ENCODE results near the gene GRIK4. TPM values are rescaled to one million over a fixed set of nuclear protein-coding genes. Genes with fewer than 3 reads are reported as not detected.
"Not testable (repeated sequence)": the region's sequence is repeated elsewhere in the genome, so short reads cannot be mapped to it uniquely, and the experiment has no call there.

GRIK4 gene
- total and polyA plus RNA-seq, 11 donors: 0.04 to 0.45 (median 0.12) TPM; not detected in 6

DNA sequence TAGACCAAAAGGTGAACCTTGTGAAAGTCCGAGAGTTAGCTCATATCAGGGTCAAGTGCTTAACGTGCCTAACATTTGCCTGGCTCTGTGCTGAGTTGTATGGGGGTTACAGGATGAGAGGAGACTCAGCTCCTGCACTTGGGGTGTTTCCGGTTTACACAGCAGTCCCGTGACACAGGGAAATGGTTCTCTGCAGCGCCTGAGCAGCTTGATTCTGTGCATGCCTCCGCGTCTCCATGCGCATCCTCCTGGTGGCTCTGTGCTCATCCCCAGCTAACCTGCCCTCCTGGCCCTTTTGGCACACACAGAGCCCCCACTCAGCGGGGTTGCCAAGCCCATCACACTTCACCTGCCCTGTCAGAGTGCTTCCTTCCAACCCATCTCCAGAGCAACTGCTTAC is 274.0 kb downstream of the GRIK4 start:
- Histone ChIP-seq H3K4me1 (no peaks in the 10 kb centered on the region), H3K36me3 (no peaks in the 10 kb centered on the region), H3K27me3 (peaks cover 0 to 55% (median 13%) of the 10 kb centered on the region in 9 donors), H3K9me3 (no peaks in the 10 kb centered on the region), H3K4me3 (no peak overlapping the region), H3K27ac (no peak overlapping the region)
- ATAC-seq (no peak), DNase-seq (no peak)
- intact Hi-C loops (cut with DNase I): no loop called here
- WGBS, 4 donors: 72 to 79% (median 75%) methylated on average over 9 of the region's 9 CpGs
- TF ChIP-seq, protein P1, sequence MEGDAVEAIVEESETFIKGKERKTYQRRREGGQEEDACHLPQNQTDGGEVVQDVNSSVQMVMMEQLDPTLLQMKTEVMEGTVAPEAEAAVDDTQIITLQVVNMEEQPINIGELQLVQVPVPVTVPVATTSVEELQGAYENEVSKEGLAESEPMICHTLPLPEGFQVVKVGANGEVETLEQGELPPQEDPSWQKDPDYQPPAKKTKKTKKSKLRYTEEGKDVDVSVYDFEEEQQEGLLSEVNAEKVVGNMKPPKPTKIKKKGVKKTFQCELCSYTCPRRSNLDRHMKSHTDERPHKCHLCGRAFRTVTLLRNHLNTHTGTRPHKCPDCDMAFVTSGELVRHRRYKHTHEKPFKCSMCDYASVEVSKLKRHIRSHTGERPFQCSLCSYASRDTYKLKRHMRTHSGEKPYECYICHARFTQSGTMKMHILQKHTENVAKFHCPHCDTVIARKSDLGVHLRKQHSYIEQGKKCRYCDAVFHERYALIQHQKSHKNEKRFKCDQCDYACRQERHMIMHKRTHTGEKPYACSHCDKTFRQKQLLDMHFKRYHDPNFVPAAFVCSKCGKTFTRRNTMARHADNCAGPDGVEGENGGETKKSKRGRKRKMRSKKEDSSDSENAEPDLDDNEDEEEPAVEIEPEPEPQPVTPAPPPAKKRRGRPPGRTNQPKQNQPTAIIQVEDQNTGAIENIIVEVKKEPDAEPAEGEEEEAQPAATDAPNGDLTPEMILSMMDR (IDR thresholded peaks at IDR 0.05): no peak
- TF ChIP-seq POLR2A (IDR thresholded peaks at IDR 0.05): no peak

DNA sequence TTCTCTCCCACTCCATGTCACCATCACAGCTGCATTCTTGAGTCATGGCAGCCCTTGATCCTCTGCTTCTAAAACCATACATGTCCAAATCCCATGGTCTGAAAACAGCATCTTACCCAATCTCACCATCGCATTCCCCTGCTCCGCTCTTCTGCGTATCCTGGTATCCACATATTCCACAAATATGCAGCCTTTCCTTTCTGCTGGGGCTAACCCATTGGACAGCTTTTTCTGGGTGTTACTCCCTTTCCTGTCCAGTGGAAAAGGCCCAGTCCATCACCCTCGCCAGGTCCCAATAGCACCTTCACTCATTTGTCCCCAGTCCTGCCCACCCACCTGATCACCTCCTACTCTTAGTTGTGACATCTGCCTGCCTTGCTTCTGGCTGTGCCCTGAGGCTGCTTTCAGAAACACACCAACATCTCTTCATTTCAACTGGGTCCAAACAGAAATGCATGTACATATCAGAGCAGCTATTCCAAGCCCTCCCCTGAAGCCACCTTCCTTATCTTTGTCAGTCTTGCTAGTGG is 274.7 kb downstream of the GRIK4 start:
- H3K9me3 ChIP-seq: peaks cover 0 to 4% (median 0%) of the 10 kb centered on the region in 12 donors
- DNase-seq: no peak
- no peak overlapping the region for H3K27ac ChIP-seq
- H3K4me1 ChIP-seq: no peaks in the 10 kb centered on the region
- H3K27me3 ChIP-seq: peaks cover 0 to 62% (median 13%) of the 10 kb centered on the region in 9 donors
- no peaks in the 10 kb centered on the region for H3K36me3 ChIP-seq
- no peak overlapping the region for H3K4me3 ChIP-seq
- TF ChIP-seq POLR2A (IDR thresholded peaks at IDR 0.05): no peak
- TF ChIP-seq, protein P1 (IDR thresholded peaks at IDR 0.05): no peak
- no peak for ATAC-seq
- WGBS, 4 donors: 78 to 92% (median 91%) methylated on average over 4 of the region's 4 CpGs
- intact Hi-C loops (cut with DNase I): no loop called here

DNA sequence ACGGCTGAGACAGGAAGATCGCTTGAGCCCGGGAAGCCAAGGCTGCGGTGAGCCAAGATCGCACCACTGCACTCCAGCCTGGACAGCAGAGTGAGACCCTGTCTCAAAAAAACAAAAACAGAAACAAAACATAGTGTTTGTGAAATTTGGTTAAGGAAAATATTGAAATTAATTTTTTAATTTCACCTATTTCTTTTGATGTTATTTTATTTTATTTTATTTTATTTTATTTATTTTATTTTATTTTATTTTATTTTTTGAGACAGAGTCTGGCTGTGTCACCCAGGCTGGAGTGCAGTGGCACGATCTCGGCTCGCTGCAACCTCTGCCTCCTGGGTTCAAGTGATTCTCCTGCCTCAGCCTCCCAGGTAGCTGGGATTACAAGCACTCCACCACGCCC is 275.7 kb downstream of the GRIK4 start:
- H3K9me3 ChIP-seq; H3K4me1 ChIP-seq; intact Hi-C loops (cut with DNase I); H3K27ac ChIP-seq; ATAC-seq; DNase-seq; H3K36me3 ChIP-seq; H3K4me3 ChIP-seq: not testable (repeated sequence)
- H3K27me3 ChIP-seq: peaks cover 0 to 69% (median 17%) of the 10 kb centered on the region in 9 donors
- 73 to 90% (median 85%) methylated on average over 8 to 9 of the region's 9 CpGs for WGBS, 4 donors

DNA sequence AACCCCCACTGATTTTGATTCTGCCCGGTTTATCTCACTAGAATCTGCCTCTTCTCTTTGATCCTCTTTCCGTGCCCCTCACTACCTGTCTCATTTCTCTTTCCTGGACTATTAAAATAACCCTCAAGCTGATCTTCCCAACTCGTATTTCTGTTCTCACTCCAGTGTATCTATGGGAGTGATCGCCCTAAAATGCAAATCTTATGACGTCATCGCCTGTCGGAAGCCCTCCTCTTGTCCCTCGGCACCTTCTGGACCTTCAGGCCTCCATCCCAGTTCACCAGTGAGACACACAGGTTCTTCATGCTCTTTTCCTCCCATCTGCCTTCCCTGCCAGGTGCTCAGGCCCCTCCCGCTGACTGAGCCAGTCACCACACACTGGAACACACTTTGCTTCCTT is 277.8 kb downstream of the GRIK4 start:
- TF ChIP-seq POLR2A (IDR thresholded peaks at IDR 0.05): no peak
- TF ChIP-seq, protein P1 (IDR thresholded peaks at IDR 0.05): no peak
- intact Hi-C loops (cut with DNase I): no loop called here
- Histone ChIP-seq H3K27me3 (peaks cover 0 to 67% (median 17%) of the 10 kb centered on the region in 9 donors), H3K9me3 (peaks cover 0 to 8% (median 0%) of the 10 kb centered on the region in 12 donors), H3K27ac (no peak overlapping the region), H3K4me3 (no peak overlapping the region), H3K36me3 (no peaks in the 10 kb centered on the region), H3K4me1 (no peaks in the 10 kb centered on the region)
- ATAC-seq (no peak), DNase-seq (no peak)
- WGBS, 4 donors: 66 to 70% (median 68%) methylated on average over 9 of the region's 9 CpGs

DNA sequence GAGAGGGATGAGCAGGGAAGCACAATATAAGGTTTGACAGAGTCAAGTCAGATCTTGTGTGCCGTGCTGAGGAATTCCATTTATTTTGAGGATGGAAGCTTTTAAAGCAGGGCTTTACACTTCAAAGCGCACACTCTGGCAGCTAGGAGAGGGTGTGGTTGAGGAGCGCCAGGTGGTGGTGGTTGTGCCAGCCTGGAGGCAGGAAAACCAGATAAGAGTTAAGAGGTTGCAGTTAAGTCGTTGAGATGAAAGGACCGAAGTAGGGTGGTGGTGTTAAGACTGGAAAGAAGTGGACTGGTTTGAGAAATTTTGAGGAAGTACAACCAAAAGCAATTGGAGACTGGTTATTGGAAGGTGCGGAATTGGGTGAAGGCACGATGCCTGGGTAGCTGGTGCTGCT is 280.8 kb downstream of the GRIK4 start:
- ATAC-seq (no peak), DNase-seq (no peak)
- Histone ChIP-seq H3K9me3 (peaks cover 0 to 8% (median 0%) of the 10 kb centered on the region in 12 donors), H3K36me3 (no peaks in the 10 kb centered on the region), H3K4me1 (no peaks in the 10 kb centered on the region), H3K4me3 (no peak overlapping the region), H3K27ac (no peak overlapping the region), H3K27me3 (peaks cover 0 to 58% (median 16%) of the 10 kb centered on the region in 9 donors)
- TF ChIP-seq, protein P1 (IDR thresholded peaks at IDR 0.05): no peak
- TF ChIP-seq POLR2A (IDR thresholded peaks at IDR 0.05): no peak
- intact Hi-C loops (cut with DNase I): loop anchor here in 1 of 10 donors (10.0 kb wide), 1 partner anchor 128 kb away; no protein-coding TSS in a partner anchor
- WGBS, 4 donors: 50 to 56% (median 54%) methylated on average over 7 of the region's 7 CpGs
